Ovary (tissue), 3 donors: Measurements from ENCODE around the gene CHPF.

ENCODE experiments used
- CTCF ChIP-seq, 3 donors: fragments of 450-650 bp in 2 of 3; fragments of 200-600 bp in 1 of 3; IDR thresholded peaks; one replicate each; pipeline versions ENCODE4 v1.5.1 to v1.8.0; 2016 to 2022; ENCODE audit warnings: antibody characterized with exemption in 3 of 3, mild to moderate bottlenecking in 1 of 3
- EP300 ChIP-seq: sonication (generic); formaldehyde crosslinking; IDR thresholded peaks from one replicate; pipeline ENCODE4 v1.6.1; 2017; ENCODE audit warnings: antibody characterized with exemption
- POLR2A ChIP-seq: fragments of 450-650 bp; IDR thresholded peaks from one replicate; pipeline ENCODE4 v1.6.1; 2017; ENCODE audit warnings: antibody characterized with exemption, mild to moderate bottlenecking, moderate library complexity
- donor health status: DM: no; HTN: no; CAD: no.

- TF ChIP-seq CTCF (IDR thresholded peaks at IDR 0.05) (no peak), POLR2A (no peak), EP300 (no peak)
Observed at GRCh38 chr2:219512524-219513216, 30.9 kb downstream of the CHPF start.
